ENCODE results near the gene CEP85. TPM values are rescaled to one million over a fixed set of nuclear protein-coding genes. Genes with fewer than 3 reads are reported as not detected.

The CEP85 gene
- total RNA-seq, 6 experiments from 2014 or later, result 4.9 to 8.6 (median 8.4) TPM

GRCh38 chr1:26275580-26276431 is 41.8 kb downstream of the CEP85 start:
- H3K4me3 Mint-ChIP-seq, result peak overlapping the region; percentile 70
- H3K27ac Mint-ChIP-seq, result peak overlapping the region; percentile 97
- H3K4me1 Mint-ChIP-seq (ENCODE audit: low read depth), result peaks cover 61% of the 10 kb centered on the region
- TF ChIP-seq, protein P1, sequence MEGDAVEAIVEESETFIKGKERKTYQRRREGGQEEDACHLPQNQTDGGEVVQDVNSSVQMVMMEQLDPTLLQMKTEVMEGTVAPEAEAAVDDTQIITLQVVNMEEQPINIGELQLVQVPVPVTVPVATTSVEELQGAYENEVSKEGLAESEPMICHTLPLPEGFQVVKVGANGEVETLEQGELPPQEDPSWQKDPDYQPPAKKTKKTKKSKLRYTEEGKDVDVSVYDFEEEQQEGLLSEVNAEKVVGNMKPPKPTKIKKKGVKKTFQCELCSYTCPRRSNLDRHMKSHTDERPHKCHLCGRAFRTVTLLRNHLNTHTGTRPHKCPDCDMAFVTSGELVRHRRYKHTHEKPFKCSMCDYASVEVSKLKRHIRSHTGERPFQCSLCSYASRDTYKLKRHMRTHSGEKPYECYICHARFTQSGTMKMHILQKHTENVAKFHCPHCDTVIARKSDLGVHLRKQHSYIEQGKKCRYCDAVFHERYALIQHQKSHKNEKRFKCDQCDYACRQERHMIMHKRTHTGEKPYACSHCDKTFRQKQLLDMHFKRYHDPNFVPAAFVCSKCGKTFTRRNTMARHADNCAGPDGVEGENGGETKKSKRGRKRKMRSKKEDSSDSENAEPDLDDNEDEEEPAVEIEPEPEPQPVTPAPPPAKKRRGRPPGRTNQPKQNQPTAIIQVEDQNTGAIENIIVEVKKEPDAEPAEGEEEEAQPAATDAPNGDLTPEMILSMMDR (IDR thresholded peaks at IDR 0.05), result peak; percentile 87
- no peaks in the 10 kb centered on the region for H3K9me3 Mint-ChIP-seq
- DNase-seq, result peak; percentile 96
- peaks cover 35% of the 10 kb centered on the region for H3K36me3 Mint-ChIP-seq (ENCODE audit: low read depth)
- H3K27me3 Mint-ChIP-seq (ENCODE audit: insufficient read depth), result peaks cover 1% of the 10 kb centered on the region

DNA sequence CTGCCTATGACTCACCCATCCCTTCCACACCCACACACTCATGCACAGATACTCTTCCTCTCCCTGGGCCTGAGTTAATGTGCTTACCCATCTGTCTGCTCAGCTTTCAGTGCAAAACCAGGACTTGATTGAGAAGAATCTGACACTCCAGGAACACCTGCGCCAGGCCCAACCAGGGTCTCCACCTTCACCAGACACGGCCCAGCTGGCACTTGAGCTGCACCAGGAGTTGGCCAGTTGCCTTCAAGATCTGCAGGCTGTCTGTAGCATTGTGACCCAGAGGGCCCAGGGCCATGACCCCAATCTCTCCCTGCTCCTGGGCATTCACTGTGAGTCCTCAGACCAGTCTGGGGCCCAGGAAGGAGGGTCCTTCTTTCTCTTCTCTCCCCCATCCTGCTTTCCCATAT is 42.4 kb downstream of the CEP85 start:
- Mint-ChIP-seq H3K27ac (peak overlapping the region; percentile 97), H3K9me3 (no peaks in the 10 kb centered on the region), H3K36me3 (ENCODE audit: low read depth) (peaks cover 41% of the 10 kb centered on the region), H3K27me3 (ENCODE audit: insufficient read depth) (peaks cover 3% of the 10 kb centered on the region), H3K4me3 (peak overlapping the region; percentile 70), H3K4me1 (ENCODE audit: low read depth) (peaks cover 67% of the 10 kb centered on the region)
- no peak for DNase-seq
- TF ChIP-seq, protein P1 (IDR thresholded peaks at IDR 0.05), result no peak

DNA sequence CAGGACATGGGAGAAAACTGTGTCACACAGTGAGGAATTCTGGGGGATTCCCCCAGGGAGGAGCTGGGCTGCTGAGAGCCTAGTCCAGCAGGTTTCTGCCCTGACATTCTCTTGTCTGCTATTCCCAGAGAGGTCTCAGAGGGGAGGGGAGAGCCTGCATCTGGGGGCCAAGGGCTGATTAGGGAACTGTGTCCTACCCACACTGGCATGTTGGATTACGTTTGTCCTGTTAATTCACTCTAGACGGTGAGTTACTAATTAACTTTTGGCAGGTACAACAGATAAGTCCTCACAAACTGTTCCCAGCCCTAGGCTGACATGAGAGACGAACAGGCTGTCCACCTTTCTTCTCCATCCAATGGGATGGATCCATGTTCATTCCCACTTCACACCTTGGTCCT is 43.3 kb downstream of the CEP85 start:
- TF ChIP-seq, protein P1 (IDR thresholded peaks at IDR 0.05), result no peak
- no peak for DNase-seq
- H3K9me3 Mint-ChIP-seq, result no peaks in the 10 kb centered on the region
- H3K36me3 Mint-ChIP-seq (ENCODE audit: low read depth), result peaks cover 40% of the 10 kb centered on the region
- H3K4me3 Mint-ChIP-seq, result peak overlapping the region; percentile 70; the same call in 1 of the 2 replicates
- H3K27me3 Mint-ChIP-seq (ENCODE audit: insufficient read depth), result peaks cover 3% of the 10 kb centered on the region
- H3K27ac Mint-ChIP-seq, result peak overlapping the region; percentile 97
- peaks cover 76% of the 10 kb centered on the region for H3K4me1 Mint-ChIP-seq (ENCODE audit: low read depth)

DNA sequence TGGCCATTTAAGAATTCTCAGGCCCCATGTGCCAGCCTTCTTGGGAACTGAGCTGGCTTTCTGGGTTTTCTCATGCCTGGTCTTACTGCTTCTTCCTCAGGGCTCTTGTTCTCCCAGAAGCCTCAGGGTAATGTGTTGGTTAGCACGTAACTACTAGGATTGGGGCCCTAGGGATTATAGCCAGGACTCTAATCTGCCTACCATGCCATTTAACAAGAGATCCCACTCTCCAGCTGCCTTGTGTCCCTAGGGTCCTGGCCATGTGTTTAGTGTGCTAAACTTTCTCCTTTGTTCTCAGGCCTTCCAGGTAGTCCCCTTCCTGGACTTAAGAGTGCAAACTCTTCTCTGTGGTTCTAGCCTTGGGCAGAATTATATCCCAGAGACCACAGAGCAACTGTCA is 43.7 kb downstream of the CEP85 start:
- DNase-seq, result no peak
- peaks cover 80% of the 10 kb centered on the region for H3K4me1 Mint-ChIP-seq (ENCODE audit: low read depth)
- TF ChIP-seq, protein P1 (IDR thresholded peaks at IDR 0.05), result no peak
- H3K9me3 Mint-ChIP-seq, result no peaks in the 10 kb centered on the region
- peak overlapping the region; percentile 97 for H3K27ac Mint-ChIP-seq
- peaks cover 3% of the 10 kb centered on the region for H3K27me3 Mint-ChIP-seq (ENCODE audit: insufficient read depth)
- no peak overlapping the region for H3K4me3 Mint-ChIP-seq
- peaks cover 38% of the 10 kb centered on the region for H3K36me3 Mint-ChIP-seq (ENCODE audit: low read depth)

DNA sequence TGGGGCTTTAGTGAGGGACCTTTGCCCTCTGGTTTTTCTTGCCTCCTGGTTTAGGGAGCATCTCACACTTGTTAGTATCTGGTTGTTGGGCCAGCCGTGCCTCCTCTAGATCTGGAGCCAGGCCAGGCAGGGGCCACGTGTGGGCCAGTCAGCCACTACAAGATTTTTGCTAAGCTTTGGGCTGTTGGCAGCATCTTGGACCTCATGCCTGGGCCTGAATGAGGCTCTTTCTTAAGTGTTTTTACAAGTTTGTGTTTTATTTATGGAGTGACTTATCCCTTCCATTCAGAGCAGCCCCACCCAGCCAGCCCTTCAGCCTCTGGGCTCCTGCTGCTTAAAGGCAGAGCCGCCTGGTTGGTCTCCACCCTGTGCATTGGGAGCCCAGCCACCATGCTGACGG is 44.3 kb downstream of the CEP85 start:
- Mint-ChIP-seq H3K27ac (peak overlapping the region; percentile 97), H3K36me3 (ENCODE audit: low read depth) (peaks cover 34% of the 10 kb centered on the region), H3K27me3 (ENCODE audit: insufficient read depth) (peaks cover 3% of the 10 kb centered on the region), H3K4me3 (peak overlapping the region; percentile 53), H3K9me3 (no peaks in the 10 kb centered on the region), H3K4me1 (ENCODE audit: low read depth) (peaks cover 86% of the 10 kb centered on the region)
- peak; percentile 62 for DNase-seq
- TF ChIP-seq, protein P1 (IDR thresholded peaks at IDR 0.05), result no peak
